NCI-H1105 (cell line): ENCODE data around the gene ZNF487.

ENCODE experiments used
- DNase-seq: peaks from one replicate; lab custom pipeline; 2025; lab: John Stamatoyannopoulos, UW

ZNF487 gene

GRCh38 chr10:43524434-43525247 lies 87.7 kb downstream of the ZNF487 start:
- DNase-seq = no peak
